ENCODE data around the gene CNBD2. TPM values are rescaled to one million over a fixed set of nuclear protein-coding genes. Genes with fewer than 3 reads are reported as not detected.
"Not testable (repeated sequence)": the region's sequence is repeated elsewhere in the genome, so short reads cannot be mapped to it uniquely, and the experiment has no call there.

CNBD2 gene
- polyA plus RNA-seq, 3 donors: 8.0 to 11.3 (median 9.3) TPM

DNA sequence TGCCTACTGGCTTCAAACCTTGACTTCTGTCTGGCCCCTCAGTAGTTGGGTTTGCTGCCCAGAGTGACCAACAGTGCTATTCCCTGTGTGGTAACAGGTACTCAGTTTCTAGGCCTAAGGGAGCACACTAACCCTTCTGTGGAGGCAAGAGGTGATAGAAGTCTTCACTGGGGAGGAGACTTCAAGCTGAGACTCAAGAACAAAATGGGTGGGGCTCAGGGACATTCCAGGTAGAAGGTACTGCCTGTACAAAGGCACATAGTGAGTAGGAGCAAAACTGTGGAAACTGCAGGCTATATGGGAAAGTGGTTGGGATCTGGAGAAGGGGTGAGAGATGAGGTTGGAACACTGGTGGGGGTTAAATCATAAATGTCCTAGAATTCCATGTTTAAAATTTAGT is 11.8 kb upstream of the CNBD2 start:
- Mint-ChIP-seq H3K9me3 (peaks cover 0 to 2% (median 0%) of the 10 kb centered on the region in 7 donors), H3K4me1 (peaks cover 21% of the 10 kb centered on the region), H3K27ac (no peak overlapping the region), H3K36me3 (peaks cover 0 to under 1% of the 10 kb centered on the region in 2 donors), H3K27me3 (ENCODE audit: low read depth in 3 of 3) (peaks cover 0 to 9% (median 7%) of the 10 kb centered on the region in 3 donors), H3K4me3 (no peak overlapping the region)
- no peak overlapping the region for H3K4me3 ChIP-seq (replicated peaks in 1 of 3; ENCODE audit: low read depth in 2 of 3, low read length in 3 of 3)
- no peak overlapping the region for H2AFZ ChIP-seq (ENCODE audit: insufficient read depth, low read depth, low read length, poor library complexity, severe bottlenecking)
- H3K9me3 ChIP-seq (replicated peaks in 1 of 2; ENCODE audit: control insufficient read depth in 1 of 2, insufficient read depth in 1 of 2, low read length in 2 of 2): no peaks in the 10 kb centered on the region
- intact Hi-C loops (cut with micrococcal nuclease): loop anchor here in 1 of 2 donors (10.0 kb wide), 1 partner anchor 108 kb away; no protein-coding TSS in a partner anchor
- H4K20me1 ChIP-seq (ENCODE audit: insufficient read depth, low read length): peaks cover 12% of the 10 kb centered on the region
- H3K4me2 ChIP-seq (replicated peaks; ENCODE audit: extremely low read depth, low read length, poor library complexity, severe bottlenecking): no peak overlapping the region
- H3K36me3 ChIP-seq (replicated peaks in 1 of 2; ENCODE audit: control insufficient read depth in 1 of 2, insufficient read depth in 2 of 2, low read length in 2 of 2): no peaks in the 10 kb centered on the region
- no peak for DNase-seq
- H3K27me3 ChIP-seq (ENCODE audit: control insufficient read depth in 2 of 2, insufficient read depth in 2 of 2, low read length in 2 of 2): no peaks in the 10 kb centered on the region
- peaks cover 22 to 29% of the 10 kb centered on the region in 2 donors for H3K4me1 ChIP-seq (ENCODE audit: control insufficient read depth in 1 of 2, insufficient read depth in 2 of 2, low read length in 2 of 2)
- no peak overlapping the region for H3K9ac ChIP-seq (ENCODE audit: insufficient read depth, low read length, poor library complexity, severe bottlenecking)
- no peak overlapping the region for H3K27ac ChIP-seq (ENCODE audit: low read depth in 1 of 2, low read length in 2 of 2)
- peaks cover 29% of the 10 kb centered on the region for H3K79me2 ChIP-seq (ENCODE audit: insufficient read depth, low read length)
- TF ChIP-seq, protein P1, sequence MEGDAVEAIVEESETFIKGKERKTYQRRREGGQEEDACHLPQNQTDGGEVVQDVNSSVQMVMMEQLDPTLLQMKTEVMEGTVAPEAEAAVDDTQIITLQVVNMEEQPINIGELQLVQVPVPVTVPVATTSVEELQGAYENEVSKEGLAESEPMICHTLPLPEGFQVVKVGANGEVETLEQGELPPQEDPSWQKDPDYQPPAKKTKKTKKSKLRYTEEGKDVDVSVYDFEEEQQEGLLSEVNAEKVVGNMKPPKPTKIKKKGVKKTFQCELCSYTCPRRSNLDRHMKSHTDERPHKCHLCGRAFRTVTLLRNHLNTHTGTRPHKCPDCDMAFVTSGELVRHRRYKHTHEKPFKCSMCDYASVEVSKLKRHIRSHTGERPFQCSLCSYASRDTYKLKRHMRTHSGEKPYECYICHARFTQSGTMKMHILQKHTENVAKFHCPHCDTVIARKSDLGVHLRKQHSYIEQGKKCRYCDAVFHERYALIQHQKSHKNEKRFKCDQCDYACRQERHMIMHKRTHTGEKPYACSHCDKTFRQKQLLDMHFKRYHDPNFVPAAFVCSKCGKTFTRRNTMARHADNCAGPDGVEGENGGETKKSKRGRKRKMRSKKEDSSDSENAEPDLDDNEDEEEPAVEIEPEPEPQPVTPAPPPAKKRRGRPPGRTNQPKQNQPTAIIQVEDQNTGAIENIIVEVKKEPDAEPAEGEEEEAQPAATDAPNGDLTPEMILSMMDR (IDR thresholded peaks at IDR 0.05): no peak

DNA sequence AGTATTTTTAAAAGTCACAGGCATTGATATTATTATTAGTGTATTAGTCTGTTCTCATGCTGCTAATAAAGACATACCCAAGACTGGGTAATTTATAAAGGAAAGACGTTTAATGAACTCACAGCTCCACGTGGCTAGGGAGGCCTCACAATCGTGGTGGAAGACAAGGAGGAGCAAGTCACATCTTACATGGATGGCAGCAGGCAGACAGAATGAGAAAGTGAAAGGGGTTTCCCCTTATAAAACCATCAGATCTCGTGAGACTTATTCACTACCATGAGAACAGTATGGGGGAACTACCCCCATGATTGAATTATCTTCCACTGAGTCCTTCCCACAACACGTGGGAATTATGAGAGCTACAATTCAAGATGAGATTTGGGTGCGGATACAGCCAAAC is 9.1 kb upstream of the CNBD2 start:
- H3K36me3 Mint-ChIP-seq; H3K27me3 ChIP-seq (ENCODE audit: control insufficient read depth in 2 of 2, insufficient read depth in 2 of 2, low read length in 2 of 2); H3K36me3 ChIP-seq (replicated peaks in 1 of 2; ENCODE audit: control insufficient read depth in 1 of 2, insufficient read depth in 2 of 2, low read length in 2 of 2); H3K4me3 Mint-ChIP-seq; H3K27ac ChIP-seq (ENCODE audit: low read depth in 1 of 2, low read length in 2 of 2); H3K9me3 Mint-ChIP-seq; H3K27ac Mint-ChIP-seq; DNase-seq; H3K9me3 ChIP-seq (replicated peaks in 1 of 2; ENCODE audit: control insufficient read depth in 1 of 2, insufficient read depth in 1 of 2, low read length in 2 of 2); H2AFZ ChIP-seq (ENCODE audit: insufficient read depth, low read depth, low read length, poor library complexity, severe bottlenecking); H3K9ac ChIP-seq (ENCODE audit: insufficient read depth, low read length, poor library complexity, severe bottlenecking); H4K20me1 ChIP-seq (ENCODE audit: insufficient read depth, low read length); H3K4me3 ChIP-seq (replicated peaks in 1 of 3; ENCODE audit: low read depth in 2 of 3, low read length in 3 of 3); H3K4me1 ChIP-seq (ENCODE audit: control insufficient read depth in 1 of 2, insufficient read depth in 2 of 2, low read length in 2 of 2); H3K27me3 Mint-ChIP-seq (ENCODE audit: low read depth in 3 of 3); H3K4me1 Mint-ChIP-seq; H3K4me2 ChIP-seq (replicated peaks; ENCODE audit: extremely low read depth, low read length, poor library complexity, severe bottlenecking); H3K79me2 ChIP-seq (ENCODE audit: insufficient read depth, low read length): not testable (repeated sequence)
- intact Hi-C loops (cut with micrococcal nuclease): loop anchor here in 1 of 2 donors (10.0 kb wide), 1 partner anchor 106 kb away; no protein-coding TSS in a partner anchor
- WGBS (ENCODE audit: insufficient coverage): no CpG with 5 or more reads among the region's 6 CpGs

Measured in CD14-positive monocyte (primary cell).